ENCODE measurements around the gene TBATA. TPM values are rescaled to one million over a fixed set of nuclear protein-coding genes. Genes with fewer than 3 reads are reported as not detected.

The TBATA gene
- total RNA-seq, 2 donors from 2014 or later, result not detected

DNA sequence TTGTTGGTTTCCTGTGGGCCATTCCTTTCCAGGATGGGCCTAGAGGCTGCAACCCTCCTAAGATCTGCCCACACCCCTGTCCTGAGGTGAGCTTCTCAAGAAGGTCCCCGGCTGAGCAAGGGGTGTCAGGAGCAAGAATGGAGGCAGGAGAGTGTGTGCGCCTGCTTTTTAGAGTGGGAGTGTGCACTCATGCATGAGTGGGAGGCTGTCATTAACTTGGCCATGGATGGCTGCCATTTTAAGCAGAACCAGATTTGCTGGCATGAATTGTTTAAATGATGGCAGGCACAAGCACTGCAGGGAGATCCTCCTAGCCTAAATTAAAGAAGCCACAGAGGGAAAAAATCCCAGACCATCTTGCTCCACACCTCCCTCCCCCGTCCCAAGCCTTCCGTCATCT is 27.6 kb upstream of the TBATA start:
- TF ChIP-seq, protein P1, sequence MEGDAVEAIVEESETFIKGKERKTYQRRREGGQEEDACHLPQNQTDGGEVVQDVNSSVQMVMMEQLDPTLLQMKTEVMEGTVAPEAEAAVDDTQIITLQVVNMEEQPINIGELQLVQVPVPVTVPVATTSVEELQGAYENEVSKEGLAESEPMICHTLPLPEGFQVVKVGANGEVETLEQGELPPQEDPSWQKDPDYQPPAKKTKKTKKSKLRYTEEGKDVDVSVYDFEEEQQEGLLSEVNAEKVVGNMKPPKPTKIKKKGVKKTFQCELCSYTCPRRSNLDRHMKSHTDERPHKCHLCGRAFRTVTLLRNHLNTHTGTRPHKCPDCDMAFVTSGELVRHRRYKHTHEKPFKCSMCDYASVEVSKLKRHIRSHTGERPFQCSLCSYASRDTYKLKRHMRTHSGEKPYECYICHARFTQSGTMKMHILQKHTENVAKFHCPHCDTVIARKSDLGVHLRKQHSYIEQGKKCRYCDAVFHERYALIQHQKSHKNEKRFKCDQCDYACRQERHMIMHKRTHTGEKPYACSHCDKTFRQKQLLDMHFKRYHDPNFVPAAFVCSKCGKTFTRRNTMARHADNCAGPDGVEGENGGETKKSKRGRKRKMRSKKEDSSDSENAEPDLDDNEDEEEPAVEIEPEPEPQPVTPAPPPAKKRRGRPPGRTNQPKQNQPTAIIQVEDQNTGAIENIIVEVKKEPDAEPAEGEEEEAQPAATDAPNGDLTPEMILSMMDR (conservative IDR thresholded peaks at IDR 0.05), result no peak
- no peaks in the 10 kb centered on the region for H3K9me3 Mint-ChIP-seq
- Histone ChIP-seq H3K9me3 (ENCODE audit: control insufficient read depth, low read length) (no peaks in the 10 kb centered on the region), H3K27ac (ENCODE audit: low read depth, low read length) (no peak overlapping the region), H3K36me3 (ENCODE audit: control insufficient read depth, insufficient read depth, low read length) (peaks cover 5% of the 10 kb centered on the region), H3K9ac (ENCODE audit: extremely low read depth, low read length, poor library complexity, severe bottlenecking) (no peak overlapping the region), H3K4me1 (ENCODE audit: control insufficient read depth, insufficient read depth, low read length) (peaks cover 4% of the 10 kb centered on the region), H3K27me3 (ENCODE audit: control insufficient read depth, insufficient read depth, low read length, poor library complexity, severe bottlenecking) (no peaks in the 10 kb centered on the region), H3K4me3 (ENCODE audit: low read length) (no peak overlapping the region)
- no peak overlapping the region for H3K4me3 Mint-ChIP-seq
- H3K36me3 Mint-ChIP-seq (ENCODE audit: low read depth), result peaks cover 5% of the 10 kb centered on the region
- H3K27ac Mint-ChIP-seq, result no peak overlapping the region
- WGBS, 2 experiments (ENCODE audit: insufficient coverage in 1 of 2, insufficient read length in 1 of 2), result 78 to 92% methylated on average over 1 to 4 of the region's 4 CpGs
- H3K4me1 Mint-ChIP-seq, result peaks cover 20% of the 10 kb centered on the region
- no peak for DNase-seq
- H3K27me3 Mint-ChIP-seq (ENCODE audit: insufficient read depth), result no peaks in the 10 kb centered on the region

DNA sequence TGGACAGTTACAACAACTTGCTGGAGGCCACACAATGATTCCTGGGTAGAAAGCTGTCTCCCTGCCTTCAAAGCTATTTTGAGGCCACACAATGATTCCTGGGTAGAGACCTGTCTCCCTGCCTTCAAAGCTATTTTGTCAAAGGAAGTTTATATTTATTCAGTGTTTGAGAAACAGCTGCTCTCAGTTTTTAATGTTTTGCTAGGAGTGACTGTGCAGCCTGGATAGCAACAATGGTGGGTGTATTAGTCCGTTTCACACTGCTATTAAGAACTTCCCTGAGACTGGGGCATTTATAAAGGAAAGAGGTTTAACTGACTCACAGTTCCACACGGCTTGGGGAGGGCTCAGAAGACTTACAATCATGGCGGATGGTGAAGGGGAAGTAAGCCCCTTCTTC is 26.7 kb upstream of the TBATA start:
- H3K27me3 Mint-ChIP-seq (ENCODE audit: insufficient read depth), result no peaks in the 10 kb centered on the region
- Histone ChIP-seq H3K4me3 (ENCODE audit: low read length) (no peak overlapping the region), H3K27me3 (ENCODE audit: control insufficient read depth, insufficient read depth, low read length, poor library complexity, severe bottlenecking) (no peaks in the 10 kb centered on the region), H3K36me3 (ENCODE audit: control insufficient read depth, insufficient read depth, low read length) (no peaks in the 10 kb centered on the region), H3K9me3 (ENCODE audit: control insufficient read depth, low read length) (no peaks in the 10 kb centered on the region), H3K27ac (ENCODE audit: low read depth, low read length) (no peak overlapping the region), H3K9ac (ENCODE audit: extremely low read depth, low read length, poor library complexity, severe bottlenecking) (no peak overlapping the region), H3K4me1 (ENCODE audit: control insufficient read depth, insufficient read depth, low read length) (peaks cover 4% of the 10 kb centered on the region)
- no peaks in the 10 kb centered on the region for H3K9me3 Mint-ChIP-seq
- 93 to 100% methylated on average over 1 to 3 of the region's 3 CpGs for WGBS, 2 experiments (ENCODE audit: insufficient coverage in 1 of 2, insufficient read length in 1 of 2)
- H3K4me1 Mint-ChIP-seq, result peaks cover 17% of the 10 kb centered on the region
- TF ChIP-seq, protein P1 (conservative IDR thresholded peaks at IDR 0.05), result no peak
- H3K36me3 Mint-ChIP-seq (ENCODE audit: low read depth), result no peaks in the 10 kb centered on the region
- H3K27ac Mint-ChIP-seq, result no peak overlapping the region
- no peak overlapping the region for H3K4me3 Mint-ChIP-seq
- DNase-seq, result no peak

GRCh38 chr10:70810967-70811366 is 25.8 kb upstream of the TBATA start:
- Histone ChIP-seq H3K9ac (ENCODE audit: extremely low read depth, low read length, poor library complexity, severe bottlenecking) (no peak overlapping the region), H3K4me1 (ENCODE audit: control insufficient read depth, insufficient read depth, low read length) (peaks cover 4% of the 10 kb centered on the region), H3K36me3 (ENCODE audit: control insufficient read depth, insufficient read depth, low read length) (no peaks in the 10 kb centered on the region), H3K4me3 (ENCODE audit: low read length) (no peak overlapping the region), H3K9me3 (ENCODE audit: control insufficient read depth, low read length) (no peaks in the 10 kb centered on the region), H3K27ac (ENCODE audit: low read depth, low read length) (no peak overlapping the region), H3K27me3 (ENCODE audit: control insufficient read depth, insufficient read depth, low read length, poor library complexity, severe bottlenecking) (no peaks in the 10 kb centered on the region)
- DNase-seq, result no peak
- Mint-ChIP-seq H3K27me3 (ENCODE audit: insufficient read depth) (no peaks in the 10 kb centered on the region), H3K9me3 (no peaks in the 10 kb centered on the region), H3K27ac (no peak overlapping the region), H3K4me1 (peaks cover 17% of the 10 kb centered on the region), H3K4me3 (no peak overlapping the region), H3K36me3 (ENCODE audit: low read depth) (no peaks in the 10 kb centered on the region)
- 71% methylated on average over 1 of the region's 1 CpG; no CpG with 5 or more reads in 1 of the 2 experiments for WGBS, 2 experiments (ENCODE audit: insufficient coverage in 1 of 2, insufficient read length in 1 of 2)
- TF ChIP-seq, protein P1 (conservative IDR thresholded peaks at IDR 0.05), result no peak
